ENCODE results near the gene ZNF672. TPM values are rescaled to one million over a fixed set of nuclear protein-coding genes. Genes with fewer than 3 reads are reported as not detected.

Gene ZNF672
- total RNA-seq, 1 experiment from 2014 or later = 35.8 TPM

GRCh38 chr1:248839168-248839555, 1.1 kb downstream of the ZNF672 start:
- no peak overlapping the region for H3K27ac Mint-ChIP-seq (ENCODE audit: low read depth, unreplicated experiment)
- intact Hi-C loops (cut with micrococcal nuclease) = no loop called here
- peaks cover 20% of the 10 kb centered on the region for H3K4me1 Mint-ChIP-seq (ENCODE audit: insufficient read depth, unreplicated experiment)
- DNase-seq (ENCODE audit: unreplicated experiment) = no peak
- CTCF ChIA-PET = interaction anchor here (0.7 to 5.4 kb wide), 11 partner anchors 11 to 1158 kb away, joined by 3 to 87 read pairs (median 4); partner anchors contain the start of genes SH3BP5L and ZNF692
- BruUV-seq (replicated peaks) = TSS peak; percentile 33
- POLR2A ChIA-PET = interaction anchor here (1.0 to 9.1 kb wide), 8 partner anchors 12 to 142 kb away, joined by 3 to 234 read pairs (median 30); partner anchors contain the start of genes SH3BP5L and ZNF692
- peaks cover under 1% of the 10 kb centered on the region for H3K36me3 Mint-ChIP-seq (ENCODE audit: insufficient read depth, unreplicated experiment)
- no peak overlapping the region for H3K4me3 Mint-ChIP-seq (ENCODE audit: unreplicated experiment)
- H3K9me3 Mint-ChIP-seq (ENCODE audit: unreplicated experiment) = no peaks in the 10 kb centered on the region
- TF ChIP-seq CTCF (IDR thresholded peaks at IDR 0.05; ENCODE audit: unreplicated experiment) = no peak
- no peaks in the 10 kb centered on the region for H3K27me3 Mint-ChIP-seq (ENCODE audit: insufficient read depth, unreplicated experiment)

- Mint-ChIP-seq H3K4me1 (ENCODE audit: insufficient read depth, unreplicated experiment) (peaks cover 20% of the 10 kb centered on the region), H3K27me3 (ENCODE audit: insufficient read depth, unreplicated experiment) (no peaks in the 10 kb centered on the region), H3K27ac (ENCODE audit: low read depth, unreplicated experiment) (peak overlapping the region; percentile 76), H3K36me3 (ENCODE audit: insufficient read depth, unreplicated experiment) (peaks cover 18% of the 10 kb centered on the region), H3K9me3 (ENCODE audit: unreplicated experiment) (no peaks in the 10 kb centered on the region), H3K4me3 (ENCODE audit: unreplicated experiment) (no peak overlapping the region)
- DNase-seq (ENCODE audit: unreplicated experiment) = no peak
- TF ChIP-seq CTCF (IDR thresholded peaks at IDR 0.05; ENCODE audit: unreplicated experiment) = no peak
- ChIA-PET POLR2A (interaction anchor here (0.6 to 9.1 kb wide), 5 partner anchors 10 to 32 kb away, joined by 3 to 234 read pairs (median 11); partner anchors contain the start of genes SH3BP5L and ZNF692), CTCF (interaction anchor here (0.6 to 2.7 kb wide), 15 partner anchors 9 to 611 kb away, joined by 3 to 44 read pairs (median 5); partner anchors contain the start of genes SH3BP5L and ZNF692)
- no TSS peak for BruUV-seq (replicated peaks)
- intact Hi-C loops (cut with micrococcal nuclease) = no loop called here
Observed at GRCh38 chr1:248840946-248841345, 2.9 kb downstream of the ZNF672 start.

- CTCF ChIA-PET = interaction anchor here (0.6 to 2.7 kb wide), 18 partner anchors 8 to 612 kb away, joined by 3 to 44 read pairs (median 4); partner anchors contain the start of genes SH3BP5L and ZNF692
- Mint-ChIP-seq H3K27ac (ENCODE audit: low read depth, unreplicated experiment) (peak overlapping the region; percentile 76), H3K4me1 (ENCODE audit: insufficient read depth, unreplicated experiment) (peaks cover 20% of the 10 kb centered on the region), H3K27me3 (ENCODE audit: insufficient read depth, unreplicated experiment) (no peaks in the 10 kb centered on the region), H3K4me3 (ENCODE audit: unreplicated experiment) (no peak overlapping the region), H3K36me3 (ENCODE audit: insufficient read depth, unreplicated experiment) (peaks cover 27% of the 10 kb centered on the region), H3K9me3 (ENCODE audit: unreplicated experiment) (no peaks in the 10 kb centered on the region)
- POLR2A ChIA-PET = interaction anchor here (1.0 to 9.1 kb wide), 5 partner anchors 9 to 33 kb away, joined by 4 to 234 read pairs (median 11); partner anchors contain the start of genes SH3BP5L and ZNF692
- intact Hi-C loops (cut with micrococcal nuclease) = no loop called here
- BruUV-seq (replicated peaks) = no TSS peak
- DNase-seq (ENCODE audit: unreplicated experiment) = peak; percentile 73
- TF ChIP-seq CTCF (IDR thresholded peaks at IDR 0.05; ENCODE audit: unreplicated experiment) = peak; percentile 64
Observed at GRCh38 chr1:248841702-248842395, 3.8 kb downstream of the ZNF672 start.

GRCh38 chr1:248842781-248843331, 4.8 kb downstream of the ZNF672 start:
- no peaks in the 10 kb centered on the region for H3K9me3 Mint-ChIP-seq (ENCODE audit: unreplicated experiment)
- peak overlapping the region; percentile 76 for H3K27ac Mint-ChIP-seq (ENCODE audit: low read depth, unreplicated experiment)
- intact Hi-C loops (cut with micrococcal nuclease) = no loop called here
- H3K36me3 Mint-ChIP-seq (ENCODE audit: insufficient read depth, unreplicated experiment) = peaks cover 31% of the 10 kb centered on the region
- no peak for DNase-seq (ENCODE audit: unreplicated experiment)
- peaks cover 20% of the 10 kb centered on the region for H3K4me1 Mint-ChIP-seq (ENCODE audit: insufficient read depth, unreplicated experiment)
- ChIA-PET POLR2A (interaction anchor here (0.7 to 9.1 kb wide), 5 partner anchors 8 to 31 kb away, joined by 4 to 234 read pairs (median 7); partner anchors contain the start of genes SH3BP5L and ZNF692), CTCF (interaction anchor here (1.0 to 2.7 kb wide), 4 partner anchors 14 to 33 kb away, joined by 3 to 44 read pairs (median 5); partner anchors contain the start of genes SH3BP5L and ZNF692)
- TF ChIP-seq CTCF (IDR thresholded peaks at IDR 0.05; ENCODE audit: unreplicated experiment) = no peak
- H3K27me3 Mint-ChIP-seq (ENCODE audit: insufficient read depth, unreplicated experiment) = no peaks in the 10 kb centered on the region
- no peak overlapping the region for H3K4me3 Mint-ChIP-seq (ENCODE audit: unreplicated experiment)
- no TSS peak for BruUV-seq (replicated peaks)

Measured in MCF 10A (cell line).